A549 treated with AZD2906 at 1 μM for 4 hours (cell line): ENCODE measurements around the gene MTUS2. TPM values are rescaled to one million over a fixed set of nuclear protein-coding genes. Genes with fewer than 3 reads are reported as not detected.

Source experiments
- total RNA-seq: library from RNA; stranded (reverse); fragments of 200-300 nt; extraction: Qiagen RNA extraction; gene quantifications from 5 replicates; pipeline ENCODE4 v1.2.3, GENCODE V29; 2022

The MTUS2 gene
- total RNA-seq, result 0.01 to 0.06 TPM in 2 of 5 replicates, not detected in the others

DNA sequence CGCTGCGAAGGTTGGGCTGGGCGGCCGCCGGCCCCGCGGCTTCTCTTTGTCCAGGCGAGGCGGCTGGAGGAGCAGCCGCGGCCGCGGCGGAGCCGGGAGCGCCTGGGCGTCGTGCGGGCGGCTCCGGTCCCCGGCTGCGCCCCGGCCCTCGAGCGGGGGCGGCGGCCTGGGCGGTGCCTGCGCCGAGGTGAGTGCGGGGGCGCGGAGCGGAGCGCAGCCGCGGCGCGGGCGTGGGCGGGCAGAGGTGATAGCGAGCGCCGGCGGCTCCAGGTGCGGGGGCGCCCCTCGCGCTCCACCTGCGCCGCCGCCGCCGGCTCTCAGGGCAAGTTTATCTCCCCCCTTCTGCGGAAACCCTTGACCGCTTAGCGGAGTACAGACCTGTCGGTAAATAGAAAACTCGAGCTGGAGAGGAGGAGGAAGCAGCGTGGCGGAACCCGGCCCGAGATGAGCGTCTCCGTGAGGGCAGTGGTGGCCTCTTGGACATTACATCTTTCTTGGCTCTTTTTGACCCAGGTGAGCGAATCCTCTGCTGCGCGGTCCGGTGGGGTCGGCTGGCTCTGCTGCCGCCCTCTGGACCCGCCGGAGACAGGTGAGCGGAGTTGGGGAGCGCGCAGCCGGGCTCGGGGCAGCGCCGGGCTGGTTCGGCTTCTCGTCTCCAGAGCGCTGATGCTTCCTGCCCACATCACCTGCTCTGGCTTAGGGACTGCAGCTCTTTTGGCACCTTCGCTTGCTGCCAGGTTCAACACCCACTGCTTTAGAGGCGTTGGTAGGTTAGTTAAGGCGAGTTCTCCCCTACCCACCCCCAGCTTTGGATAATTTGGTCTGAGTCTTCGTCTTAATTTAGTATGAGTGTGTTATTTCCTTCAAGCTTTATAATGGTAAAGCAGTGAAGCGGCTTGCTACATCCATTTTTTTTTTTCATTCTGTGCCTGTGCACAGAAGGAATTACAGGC is at the start of gene MTUS2:
Gene MTUS2, plus strand, starts transcription at position 241 of the 953 bp plus-strand sequence.

Other genes starting within 250 kb of the MTUS2 start
- gene POMP, start 161.2 kb upstream of the MTUS2 start, total RNA-seq, result 105 to 113 TPM (median 108 TPM) in 5 replicates
- 1.5 to 2.0 TPM (median 1.8 TPM) in 5 replicates for gene SLC46A3, start 101.4 kb upstream of the MTUS2 start, total RNA-seq